GM19239 (cell line): Measurements from ENCODE around the gene C22orf42.
A peak's percentile ranks its signal among the peaks of the same experiment; 100 is the strongest.
"Not testable (repeated sequence)": the region's sequence is repeated elsewhere in the genome, so short reads cannot be mapped to it uniquely, and the experiment has no call there.

Experiments
- DNase-seq: peaks from one replicate; pipeline ENCODE4 v3.0.0; 2011; ENCODE audit warnings: low spot score; ENCODE audit not compliant: insufficient read length
- FAIRE-seq: peaks from 2 replicates; lab custom pipeline; 2011; peaks lifted over from hg19 to GRCh38; lab: Jason Lieb, UNC

Gene C22orf42

DNA sequence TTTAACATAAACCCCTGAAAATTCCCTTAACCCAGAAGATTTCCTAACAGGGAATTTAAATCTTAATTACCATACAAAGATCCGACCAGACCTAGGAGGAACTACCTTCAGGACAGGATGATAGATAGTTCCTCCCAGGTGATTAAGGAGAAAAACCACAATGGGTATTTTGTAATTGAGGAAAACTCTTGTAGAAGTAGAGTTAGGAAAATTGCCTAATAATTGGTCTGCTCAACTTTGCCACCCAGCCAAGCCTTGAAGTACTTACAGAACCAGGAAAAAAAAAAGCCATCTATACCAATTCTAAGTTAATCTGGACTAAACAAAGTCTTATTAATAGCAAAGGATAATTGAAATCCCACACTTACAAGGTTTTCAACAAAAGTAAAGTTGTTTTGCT lies 20.5 kb downstream of the C22orf42 start:
- DNase-seq = not testable (repeated sequence)
- peak; percentile 26 for FAIRE-seq

DNA sequence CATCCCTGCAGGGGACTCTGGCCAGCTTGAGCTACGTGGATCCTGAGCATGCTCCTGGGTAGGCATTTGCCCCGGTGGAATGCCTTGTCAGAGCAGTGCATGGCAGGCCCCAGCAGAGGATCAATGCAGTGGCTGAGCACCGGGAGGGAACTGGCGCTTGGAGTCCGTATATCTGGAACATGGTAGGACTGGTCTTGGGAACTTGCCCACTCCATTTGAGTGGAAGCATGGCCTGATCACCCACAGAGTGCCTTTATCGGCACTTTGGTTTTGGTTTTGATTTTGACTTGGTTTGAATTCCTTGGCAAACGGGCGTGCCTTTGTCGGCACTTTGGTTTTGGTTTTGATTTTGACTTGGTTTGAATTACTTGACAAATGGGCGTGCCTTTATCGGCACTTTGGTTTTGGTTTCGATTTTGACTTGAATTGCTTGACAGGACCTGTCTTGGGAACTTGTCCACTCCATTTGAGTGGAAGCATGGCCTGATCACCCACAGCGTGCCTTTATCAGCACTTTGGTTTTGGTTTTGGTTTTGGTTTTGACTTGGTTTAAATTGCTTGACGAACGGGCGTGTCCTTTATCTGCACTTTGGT lies 21.3 kb downstream of the C22orf42 start:
- peak; percentile 39 for DNase-seq
- FAIRE-seq = peak; percentile 85

DNA sequence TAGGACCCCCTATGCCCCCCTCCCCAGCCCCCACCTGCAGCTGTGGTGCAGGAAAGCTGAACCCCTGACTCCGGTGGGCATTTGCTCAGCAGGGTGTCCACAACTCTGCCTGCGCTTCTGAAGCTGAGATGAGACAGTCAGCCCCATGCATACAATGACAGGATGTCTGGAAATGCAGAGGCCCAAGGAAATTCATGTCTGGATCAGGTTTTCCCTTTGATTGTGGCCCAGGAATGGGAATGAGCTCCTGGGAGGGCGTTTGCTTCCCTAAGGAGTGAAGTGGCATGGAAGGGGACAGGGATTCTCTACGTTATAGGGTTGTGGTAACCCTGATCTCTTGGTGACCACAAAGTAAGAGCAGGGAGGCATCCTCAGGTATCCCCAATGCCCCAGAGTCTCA lies 22.2 kb downstream of the C22orf42 start:
- not testable (repeated sequence) for FAIRE-seq

DNA sequence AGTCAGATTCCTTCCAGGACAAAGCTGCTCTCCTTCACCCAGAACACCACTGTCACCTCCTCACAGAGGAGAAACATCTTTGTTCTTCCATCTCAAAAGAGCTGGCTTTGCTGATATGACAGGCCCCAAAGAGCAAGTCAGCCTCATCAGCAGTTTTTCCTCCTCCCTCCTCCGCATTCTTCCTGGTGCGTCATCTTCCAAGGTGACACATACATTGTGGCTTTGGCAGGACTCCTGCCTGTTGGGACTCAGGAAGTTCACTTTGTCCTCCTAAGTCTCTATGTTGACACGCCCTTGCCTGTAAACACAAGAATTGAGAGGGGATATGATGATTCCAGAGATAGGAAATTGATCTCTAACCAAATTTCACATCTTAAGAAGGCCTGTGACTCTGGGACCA lies 23.1 kb downstream of the C22orf42 start:
- FAIRE-seq, DNase-seq: not testable (repeated sequence)

More for the DNA sequence above, 22.2 kb downstream of the C22orf42 start:
- DNase-seq = not testable (repeated sequence)

DNA sequence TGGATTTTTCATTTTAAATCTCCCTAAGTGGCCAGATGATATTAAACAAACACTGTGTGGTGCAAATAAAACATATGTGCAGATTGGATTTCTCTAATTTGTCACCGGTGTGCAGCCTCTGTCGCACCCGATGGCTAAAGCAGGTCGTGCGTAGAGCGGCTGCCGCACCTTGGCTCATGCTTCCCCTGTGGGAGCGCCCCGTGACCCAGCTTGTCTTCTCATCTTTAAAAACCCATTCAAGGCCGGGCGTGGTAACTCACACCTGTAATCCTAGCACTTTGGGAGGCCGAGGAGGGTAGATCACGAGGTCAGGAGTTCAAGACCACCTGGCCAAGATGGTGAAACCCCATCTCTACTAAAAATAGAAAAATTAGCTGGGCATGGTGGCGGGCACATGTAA lies 24.3 kb downstream of the C22orf42 start:
- FAIRE-seq, DNase-seq: not testable (repeated sequence)

DNA sequence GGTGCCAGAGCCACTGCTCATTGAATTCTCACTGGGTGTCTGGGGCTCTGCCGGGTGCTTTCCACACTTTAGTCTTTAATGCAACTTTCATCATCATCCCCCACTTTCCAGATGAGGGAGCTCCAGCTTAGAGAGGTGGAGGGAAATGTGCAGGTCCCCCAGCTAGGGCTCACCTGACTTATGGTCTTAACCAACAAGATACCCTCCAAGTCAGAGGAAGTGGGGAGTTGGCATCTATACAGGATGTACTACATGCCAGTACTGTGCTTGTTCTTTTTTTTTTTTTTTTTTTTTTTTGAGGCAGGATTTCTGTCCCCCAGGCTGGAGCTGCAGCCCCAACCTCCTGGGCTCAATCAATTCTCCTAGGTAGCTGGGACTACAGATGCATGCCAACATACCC lies 26.3 kb downstream of the C22orf42 start:
- FAIRE-seq (no peak), DNase-seq (no peak)

DNA sequence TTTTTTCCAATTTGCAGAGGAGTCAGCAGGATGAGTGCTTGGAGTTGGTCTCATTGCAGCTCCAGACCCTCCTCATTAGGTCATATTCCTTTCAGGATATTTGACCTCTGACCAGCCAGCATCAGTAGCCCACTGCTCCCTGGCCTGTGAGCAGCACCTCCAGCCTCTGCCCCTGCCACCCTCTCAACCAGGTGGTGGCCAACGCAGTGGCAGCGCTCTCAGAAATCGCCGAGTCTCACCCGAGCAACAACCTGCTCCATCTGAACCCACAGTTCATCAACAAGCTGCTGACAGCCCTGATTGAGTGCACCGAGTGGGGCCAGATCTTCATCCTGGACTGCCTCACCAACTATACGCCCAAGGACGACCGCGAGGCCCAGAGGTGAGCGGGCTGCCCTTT lies 27.0 kb downstream of the C22orf42 start:
- FAIRE-seq (no peak), DNase-seq (no peak)

DNA sequence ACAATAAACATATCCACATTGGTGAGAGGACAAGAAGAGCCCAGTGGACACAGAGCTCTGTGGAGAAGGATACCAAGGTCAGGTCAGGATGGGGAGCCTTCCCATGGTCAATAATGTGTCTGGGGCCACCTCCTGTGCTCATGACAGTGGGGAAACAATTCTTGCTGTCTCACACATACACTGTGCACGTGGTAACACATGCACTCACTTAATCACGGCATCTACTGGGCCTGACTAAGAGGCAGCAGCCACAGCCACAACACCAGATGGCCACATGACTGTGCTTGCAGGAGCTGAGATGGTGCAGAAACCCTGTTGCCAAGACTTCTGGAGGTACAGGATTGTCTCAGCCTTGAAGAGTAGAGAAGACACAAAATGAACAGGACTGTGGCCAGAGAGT lies 28.6 kb downstream of the C22orf42 start:
- DNase-seq (no peak), FAIRE-seq (no peak)

DNA sequence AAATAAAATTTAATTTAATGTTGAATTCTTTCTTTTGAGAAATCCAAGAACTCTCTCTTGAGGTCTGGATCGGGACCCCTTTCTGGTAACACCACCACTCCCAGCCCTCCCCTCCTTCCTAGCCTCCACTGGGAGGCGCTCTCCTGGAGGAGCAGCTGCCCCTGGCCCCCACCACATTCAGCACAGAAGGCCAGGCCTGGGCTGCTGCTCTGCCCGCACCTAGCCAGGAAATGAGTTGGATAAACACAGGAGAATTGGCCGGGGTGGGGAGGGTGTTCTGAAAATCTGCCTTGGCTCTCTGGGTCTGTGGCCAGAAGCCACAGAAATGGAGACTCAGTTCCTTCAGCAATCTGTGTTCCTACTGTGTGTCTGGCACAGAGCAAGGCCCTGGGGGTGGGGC lies 31.2 kb downstream of the C22orf42 start:
- DNase-seq (no peak), FAIRE-seq (no peak)

DNA sequence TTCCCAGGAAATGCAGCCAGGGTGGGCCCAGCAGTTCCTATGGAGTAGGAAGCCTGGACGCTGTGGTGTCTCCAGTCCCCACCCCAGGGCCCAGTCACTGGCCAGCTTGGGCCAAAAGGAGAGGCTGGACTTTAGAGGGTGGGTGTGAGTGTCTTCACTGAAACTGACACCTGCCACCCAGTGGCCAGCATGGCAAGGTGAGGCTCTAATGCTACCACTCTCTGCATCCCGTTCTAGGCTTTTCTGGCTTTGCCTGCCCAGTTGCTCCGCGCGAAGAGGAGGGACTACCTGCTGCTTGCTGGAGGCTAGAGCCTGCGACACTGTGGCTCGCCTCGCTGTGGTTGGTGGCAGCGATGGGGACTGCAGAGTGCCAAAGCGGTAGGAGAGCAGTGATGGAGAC lies 35.4 kb downstream of the C22orf42 start:
- DNase-seq = no peak
- no peak for FAIRE-seq

DNA sequence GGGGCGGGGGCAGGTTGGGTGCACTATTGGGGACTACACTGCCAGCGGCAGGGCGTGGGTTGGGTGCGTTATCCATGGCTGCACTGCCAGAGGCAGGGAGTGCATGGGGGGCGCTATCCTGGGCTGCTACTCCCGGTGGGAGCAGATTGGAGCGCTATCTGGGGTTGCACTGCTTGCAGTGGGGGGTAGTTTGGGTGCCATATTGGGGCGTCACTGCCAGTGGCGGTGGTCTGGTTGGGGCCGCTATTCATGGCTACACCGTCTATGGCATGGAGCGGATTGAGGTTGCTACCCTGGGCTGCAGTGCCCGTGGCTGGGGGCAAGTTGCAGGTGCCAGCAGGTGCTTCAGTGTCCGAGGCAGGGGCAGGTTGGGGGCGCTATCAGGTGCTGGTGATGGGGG lies 36.2 kb downstream of the C22orf42 start:
- FAIRE-seq (no peak), DNase-seq (no peak)

DNA sequence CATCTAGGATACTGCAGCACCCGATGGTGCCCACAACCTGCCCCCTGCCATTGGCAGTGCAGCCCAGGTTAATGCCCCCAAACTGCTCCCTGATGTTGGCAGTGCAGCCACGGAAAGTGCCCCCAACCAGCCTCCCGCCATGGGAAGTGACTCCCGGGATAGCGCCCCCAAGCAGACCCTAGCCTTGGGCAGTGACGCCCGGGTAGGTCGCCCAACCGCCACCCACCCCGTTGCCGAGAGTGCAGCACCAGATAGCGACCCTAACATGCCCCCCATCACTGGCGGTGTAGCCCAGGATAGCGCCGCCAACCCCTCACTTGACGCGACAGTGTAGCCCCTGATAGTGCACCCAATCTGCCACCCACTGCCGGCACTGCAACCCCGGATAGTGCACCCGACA lies 38.5 kb downstream of the C22orf42 start:
- no peak for FAIRE-seq
- no peak for DNase-seq

DNA sequence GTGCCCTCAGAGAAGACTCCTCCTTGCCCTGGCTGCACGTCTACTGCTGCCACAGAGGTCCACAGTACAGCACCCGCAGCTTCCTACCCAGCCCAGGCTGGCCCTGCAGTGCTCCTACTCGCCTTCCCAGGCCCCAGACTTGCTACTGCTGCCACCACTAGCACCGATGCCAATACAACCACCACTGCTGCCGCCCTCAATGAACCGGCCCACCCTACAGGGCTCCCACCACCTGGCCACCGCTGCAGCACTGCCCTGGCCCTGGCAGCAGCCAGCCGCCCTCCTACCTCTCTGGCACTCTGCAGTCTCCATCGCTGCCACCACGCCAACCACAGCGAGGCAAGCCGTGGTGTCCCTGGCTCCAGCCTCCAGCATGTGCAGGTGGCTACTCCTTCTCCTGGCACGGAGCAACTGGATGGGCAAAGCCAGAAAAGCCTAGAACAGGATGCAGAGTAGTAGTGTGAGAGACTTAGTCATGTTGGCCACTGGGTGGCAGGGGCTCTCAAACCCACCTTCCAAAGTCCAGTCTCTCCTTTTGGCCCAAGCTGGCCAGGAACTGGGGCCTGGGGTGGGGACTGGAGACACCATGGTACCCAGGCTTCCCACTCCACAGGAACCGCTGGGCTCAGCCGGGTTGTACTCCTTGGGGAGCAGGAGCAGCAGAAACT lies 39.4 kb downstream of the C22orf42 start:
- FAIRE-seq = no peak
- no peak for DNase-seq

DNA sequence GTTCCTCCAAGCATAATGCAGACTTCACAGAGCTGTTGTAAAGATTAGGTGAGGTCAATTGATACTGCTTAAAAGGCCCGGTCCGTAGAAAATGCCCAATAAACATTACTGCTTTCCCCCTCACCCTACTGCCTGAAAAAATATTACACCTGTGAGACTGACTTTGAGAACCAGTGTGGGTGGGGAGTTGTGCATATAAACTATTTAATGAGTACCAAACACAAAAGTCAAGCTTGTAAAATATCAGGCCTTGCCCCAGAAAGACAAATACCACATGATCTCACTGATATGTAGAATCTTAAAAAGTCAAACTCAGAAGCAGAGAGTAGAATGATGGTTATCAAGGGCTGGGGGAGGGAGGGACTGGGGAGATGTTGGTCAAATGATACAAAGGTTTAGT lies 46.7 kb downstream of the C22orf42 start:
- DNase-seq = no peak
- FAIRE-seq = no peak

DNA sequence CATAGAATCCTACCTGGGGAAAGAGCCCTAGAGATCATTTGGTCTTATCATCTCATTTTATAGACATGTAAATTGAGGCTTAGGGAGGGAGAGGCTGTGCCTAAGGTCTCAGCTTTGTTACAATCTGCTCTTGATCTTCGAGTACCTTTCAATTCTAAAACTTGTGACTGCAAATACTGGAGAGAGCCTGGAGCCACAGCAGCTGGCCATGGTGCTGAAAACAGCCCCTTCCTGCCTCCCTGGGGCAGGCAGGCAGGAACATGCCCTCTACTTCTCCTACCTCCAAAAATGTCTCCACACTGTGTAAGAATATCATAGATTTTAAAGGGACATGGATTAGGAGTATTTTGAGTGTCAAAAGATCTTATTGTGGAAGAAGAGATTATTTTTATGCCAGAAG lies 52.2 kb downstream of the C22orf42 start:
- DNase-seq = no peak
- no peak for FAIRE-seq

DNA sequence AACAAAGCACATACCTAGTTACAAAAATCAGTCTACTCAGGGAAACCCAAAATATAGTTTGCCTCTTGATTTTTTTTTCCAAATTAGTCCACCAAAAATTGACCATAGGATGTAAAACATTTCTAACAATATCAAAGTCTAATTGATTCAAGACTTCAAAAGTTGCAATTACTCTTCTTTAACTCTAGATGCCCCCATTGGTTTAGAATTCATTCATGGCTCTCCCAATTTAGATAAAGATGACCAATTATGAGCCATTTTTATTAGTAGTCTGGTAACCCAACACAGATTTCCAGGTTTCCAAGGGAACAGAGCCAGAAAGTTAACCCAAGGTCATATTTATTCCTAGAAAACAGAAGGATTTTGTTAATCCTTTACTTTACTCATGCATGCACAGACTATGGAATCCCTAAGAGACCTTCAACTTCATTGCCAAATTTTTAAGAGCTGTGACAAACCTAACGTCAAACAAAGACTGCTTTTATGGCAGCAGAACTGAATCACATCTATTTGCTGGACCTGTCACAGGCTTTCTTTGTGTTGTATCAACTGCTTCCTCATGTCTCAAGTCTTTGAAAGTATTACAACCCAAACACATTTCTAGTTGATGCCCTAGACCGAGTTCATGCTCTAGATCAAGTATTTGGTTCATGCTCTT lies 55.3 kb downstream of the C22orf42 start:
- no peak for FAIRE-seq
- DNase-seq = no peak

DNA sequence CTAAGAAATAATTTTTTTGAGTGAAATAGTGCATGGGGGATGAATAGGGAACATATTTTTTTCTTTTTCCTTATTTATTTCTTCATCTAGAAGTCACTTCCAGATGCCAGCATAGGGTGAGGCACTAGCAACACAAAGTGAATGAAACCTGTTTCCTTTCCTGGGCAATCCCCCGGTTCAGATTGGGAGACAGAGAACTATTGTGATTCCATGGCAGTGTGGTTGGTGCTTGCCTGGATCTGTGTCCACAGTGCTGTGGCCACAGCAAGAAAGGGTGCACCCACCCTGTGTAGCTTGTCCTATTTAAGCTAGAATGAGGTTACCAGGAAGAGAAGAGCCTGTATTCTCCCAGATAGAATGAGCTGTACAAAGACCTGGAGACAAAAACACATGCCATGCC lies 58.4 kb downstream of the C22orf42 start:
- no peak for FAIRE-seq
- DNase-seq = no peak
